ENCODE results near the gene PRPF6. TPM values are rescaled to one million over a fixed set of nuclear protein-coding genes. Genes with fewer than 3 reads are reported as not detected.

Gene PRPF6
- total RNA-seq, 2 experiments from 2014 or later = 50.6 to 51.3 TPM

- peaks cover 18% of the 10 kb centered on the region for H3K4me1 ChIP-seq (ENCODE audit: insufficient read depth, low read length)
- H3K4me3 ChIP-seq (ENCODE audit: low read length) = no peak overlapping the region
- TF ChIP-seq, protein P1, sequence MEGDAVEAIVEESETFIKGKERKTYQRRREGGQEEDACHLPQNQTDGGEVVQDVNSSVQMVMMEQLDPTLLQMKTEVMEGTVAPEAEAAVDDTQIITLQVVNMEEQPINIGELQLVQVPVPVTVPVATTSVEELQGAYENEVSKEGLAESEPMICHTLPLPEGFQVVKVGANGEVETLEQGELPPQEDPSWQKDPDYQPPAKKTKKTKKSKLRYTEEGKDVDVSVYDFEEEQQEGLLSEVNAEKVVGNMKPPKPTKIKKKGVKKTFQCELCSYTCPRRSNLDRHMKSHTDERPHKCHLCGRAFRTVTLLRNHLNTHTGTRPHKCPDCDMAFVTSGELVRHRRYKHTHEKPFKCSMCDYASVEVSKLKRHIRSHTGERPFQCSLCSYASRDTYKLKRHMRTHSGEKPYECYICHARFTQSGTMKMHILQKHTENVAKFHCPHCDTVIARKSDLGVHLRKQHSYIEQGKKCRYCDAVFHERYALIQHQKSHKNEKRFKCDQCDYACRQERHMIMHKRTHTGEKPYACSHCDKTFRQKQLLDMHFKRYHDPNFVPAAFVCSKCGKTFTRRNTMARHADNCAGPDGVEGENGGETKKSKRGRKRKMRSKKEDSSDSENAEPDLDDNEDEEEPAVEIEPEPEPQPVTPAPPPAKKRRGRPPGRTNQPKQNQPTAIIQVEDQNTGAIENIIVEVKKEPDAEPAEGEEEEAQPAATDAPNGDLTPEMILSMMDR (IDR thresholded peaks at IDR 0.05) = no peak
- peak overlapping the region; percentile 11 for H3K4me3 Mint-ChIP-seq
- peaks cover 37 to 43% of the 10 kb centered on the region in 2 experiments for H3K27me3 ChIP-seq (ENCODE audit: control insufficient read depth in 1 of 2, insufficient read depth in 2 of 2, low read length in 2 of 2)
- H3K9me3 ChIP-seq (ENCODE audit: control insufficient read depth in 1 of 2, insufficient read depth in 1 of 2, low read length in 2 of 2) = peaks cover 0 to 30% of the 10 kb centered on the region in 2 experiments
- H3K27ac ChIP-seq (ENCODE audit: low read depth in 1 of 2, low read length in 2 of 2) = no peak overlapping the region
- CTCF ChIA-PET = interaction anchor here (1.6 kb wide), 1 partner anchor 13 kb away, joined by 8 read pairs; no protein-coding TSS in a partner anchor
- H3K4me1 Mint-ChIP-seq (ENCODE audit: low read depth) = no peaks in the 10 kb centered on the region
- POLR2A ChIA-PET = no interaction called here
- intact Hi-C loops (cut with DNase I, micrococcal nuclease) = no loop called here
- ATAC-seq (ENCODE audit: poor library complexity) = no peak
- H3K36me3 ChIP-seq (ENCODE audit: insufficient read depth, low read length) = no peaks in the 10 kb centered on the region
- peaks cover 44% of the 10 kb centered on the region for H3K27me3 Mint-ChIP-seq
- H3K9me3 Mint-ChIP-seq = no peaks in the 10 kb centered on the region
- DNase-seq = no peak
- no peaks in the 10 kb centered on the region for H3K36me3 Mint-ChIP-seq (ENCODE audit: low read depth)
- H3K27ac Mint-ChIP-seq = no peak overlapping the region
Measured at GRCh38 chr20:64051561-64052325, 70.8 kb downstream of the PRPF6 start.

GRCh38 chr20:64052326-64052722 lies 71.4 kb downstream of the PRPF6 start:
- H3K36me3 Mint-ChIP-seq (ENCODE audit: low read depth) = no peaks in the 10 kb centered on the region
- peaks cover 38% of the 10 kb centered on the region for H3K27me3 Mint-ChIP-seq
- DNase-seq = no peak
- no peak overlapping the region for H3K27ac Mint-ChIP-seq
- Histone ChIP-seq H3K9me3 (ENCODE audit: control insufficient read depth in 1 of 2, insufficient read depth in 1 of 2, low read length in 2 of 2) (peaks cover 0 to 30% of the 10 kb centered on the region in 2 experiments), H3K27ac (ENCODE audit: low read depth in 1 of 2, low read length in 2 of 2) (no peak overlapping the region), H3K27me3 (ENCODE audit: control insufficient read depth in 1 of 2, insufficient read depth in 2 of 2, low read length in 2 of 2) (peaks cover 37 to 43% of the 10 kb centered on the region in 2 experiments), H3K36me3 (ENCODE audit: insufficient read depth, low read length) (no peaks in the 10 kb centered on the region), H3K4me1 (ENCODE audit: insufficient read depth, low read length) (peaks cover 23% of the 10 kb centered on the region), H3K4me3 (ENCODE audit: low read length) (no peak overlapping the region)
- TF ChIP-seq, protein P1 (IDR thresholded peaks at IDR 0.05) = no peak
- intact Hi-C loops (cut with DNase I, micrococcal nuclease) = no loop called here
- no peaks in the 10 kb centered on the region for H3K9me3 Mint-ChIP-seq
- ChIA-PET CTCF (interaction anchor here (1.6 kb wide), 1 partner anchor 13 kb away, joined by 8 read pairs; no protein-coding TSS in a partner anchor), POLR2A (no interaction called here)
- H3K4me1 Mint-ChIP-seq (ENCODE audit: low read depth) = no peaks in the 10 kb centered on the region
- no peak for ATAC-seq (ENCODE audit: poor library complexity)
- no peak overlapping the region for H3K4me3 Mint-ChIP-seq

GRCh38 chr20:64052987-64053840 lies 72.3 kb downstream of the PRPF6 start:
- TF ChIP-seq, protein P1 (IDR thresholded peaks at IDR 0.05) = no peak
- H3K4me3 ChIP-seq (ENCODE audit: low read length) = no peak overlapping the region
- H3K27me3 Mint-ChIP-seq = peaks cover 36% of the 10 kb centered on the region
- no peaks in the 10 kb centered on the region for H3K36me3 ChIP-seq (ENCODE audit: insufficient read depth, low read length)
- H3K27ac ChIP-seq (ENCODE audit: low read depth in 1 of 2, low read length in 2 of 2) = no peak overlapping the region
- no peaks in the 10 kb centered on the region for H3K36me3 Mint-ChIP-seq (ENCODE audit: low read depth)
- H3K4me1 ChIP-seq (ENCODE audit: insufficient read depth, low read length) = peaks cover 27% of the 10 kb centered on the region
- peaks cover 39 to 43% of the 10 kb centered on the region in 2 experiments for H3K27me3 ChIP-seq (ENCODE audit: control insufficient read depth in 1 of 2, insufficient read depth in 2 of 2, low read length in 2 of 2)
- peaks cover 0 to 30% of the 10 kb centered on the region in 2 experiments for H3K9me3 ChIP-seq (ENCODE audit: control insufficient read depth in 1 of 2, insufficient read depth in 1 of 2, low read length in 2 of 2)
- ChIA-PET CTCF (interaction anchor here (1.6 kb wide), 1 partner anchor 14 kb away, joined by 8 read pairs; no protein-coding TSS in a partner anchor), POLR2A (interaction anchor here (1.3 kb wide), 1 partner anchor 31 kb away, joined by 3 read pairs; the partner anchor contains the start of gene LKAAEAR1)
- no peak overlapping the region for H3K27ac Mint-ChIP-seq
- no peaks in the 10 kb centered on the region for H3K9me3 Mint-ChIP-seq
- no peak for DNase-seq
- intact Hi-C loops (cut with DNase I, micrococcal nuclease) = no loop called here
- peak overlapping the region; percentile 38 for H3K4me3 Mint-ChIP-seq
- no peaks in the 10 kb centered on the region for H3K4me1 Mint-ChIP-seq (ENCODE audit: low read depth)
- ATAC-seq (ENCODE audit: poor library complexity) = no peak
